Measurements from ENCODE around the gene MVK. TPM values are rescaled to one million over a fixed set of nuclear protein-coding genes. Genes with fewer than 3 reads are reported as not detected.

MVK gene
- total and polyA plus RNA-seq, 12 donors = 10.8 to 194 (median 25.2) TPM

- no peak for TF ChIP-seq POLR2A (IDR thresholded peaks at IDR 0.05)
- TF ChIP-seq, protein P1, sequence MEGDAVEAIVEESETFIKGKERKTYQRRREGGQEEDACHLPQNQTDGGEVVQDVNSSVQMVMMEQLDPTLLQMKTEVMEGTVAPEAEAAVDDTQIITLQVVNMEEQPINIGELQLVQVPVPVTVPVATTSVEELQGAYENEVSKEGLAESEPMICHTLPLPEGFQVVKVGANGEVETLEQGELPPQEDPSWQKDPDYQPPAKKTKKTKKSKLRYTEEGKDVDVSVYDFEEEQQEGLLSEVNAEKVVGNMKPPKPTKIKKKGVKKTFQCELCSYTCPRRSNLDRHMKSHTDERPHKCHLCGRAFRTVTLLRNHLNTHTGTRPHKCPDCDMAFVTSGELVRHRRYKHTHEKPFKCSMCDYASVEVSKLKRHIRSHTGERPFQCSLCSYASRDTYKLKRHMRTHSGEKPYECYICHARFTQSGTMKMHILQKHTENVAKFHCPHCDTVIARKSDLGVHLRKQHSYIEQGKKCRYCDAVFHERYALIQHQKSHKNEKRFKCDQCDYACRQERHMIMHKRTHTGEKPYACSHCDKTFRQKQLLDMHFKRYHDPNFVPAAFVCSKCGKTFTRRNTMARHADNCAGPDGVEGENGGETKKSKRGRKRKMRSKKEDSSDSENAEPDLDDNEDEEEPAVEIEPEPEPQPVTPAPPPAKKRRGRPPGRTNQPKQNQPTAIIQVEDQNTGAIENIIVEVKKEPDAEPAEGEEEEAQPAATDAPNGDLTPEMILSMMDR (IDR thresholded peaks at IDR 0.05) = no peak
- intact Hi-C loops (cut with DNase I) = no loop called here
- 76 to 90% (median 84%) methylated on average over 7 to 8 of the region's 8 CpGs for WGBS, 4 donors
- Histone ChIP-seq H3K36me3 (replicated peaks in 1 of 2) (no peaks in the 10 kb centered on the region), H3K4me3 (no peak overlapping the region), H3K27me3 (no peaks in the 10 kb centered on the region), H3K4me1 (replicated peaks in 1 of 2) (no peaks in the 10 kb centered on the region), H3K9me3 (replicated peaks in 1 of 3) (no peaks in the 10 kb centered on the region), H3K27ac (no peak overlapping the region)
- no peak for DNase-seq
These were observed 58.7 kb downstream of the MVK start for GRCh38 chr12:109632342-109632741.

DNA sequence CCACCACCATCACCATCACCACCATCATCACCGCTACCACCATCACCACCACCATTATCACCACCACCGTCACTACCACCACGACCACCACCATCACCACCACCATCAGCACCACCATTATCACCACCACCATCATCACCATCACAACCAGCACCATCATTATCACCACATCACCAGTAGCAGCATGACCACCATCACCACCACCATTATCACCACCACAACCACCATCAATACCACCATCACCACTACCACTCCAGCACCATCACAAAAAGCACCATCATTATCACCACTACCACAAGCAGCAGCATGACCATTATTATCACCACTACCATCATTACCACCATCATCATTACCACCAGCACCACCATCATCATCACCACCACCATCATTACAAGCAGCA lies 62.1 kb downstream of the MVK start:
- WGBS, 4 donors = 88 to 100% (median 96%) methylated on average over 3 of the region's 3 CpGs
- intact Hi-C loops (cut with DNase I) = loop anchor here in 1 of 2 donors (2.0 kb wide), 1 partner anchor 51 kb away; no protein-coding TSS in a partner anchor
- H3K27ac ChIP-seq = no peak overlapping the region
- H3K4me1 ChIP-seq (replicated peaks in 1 of 2) = no peaks in the 10 kb centered on the region
- H3K9me3 ChIP-seq (replicated peaks in 1 of 3) = no peaks in the 10 kb centered on the region
- no peaks in the 10 kb centered on the region for H3K36me3 ChIP-seq (replicated peaks in 1 of 2)
- H3K4me3 ChIP-seq = no peak overlapping the region
- no peak for DNase-seq
- no peaks in the 10 kb centered on the region for H3K27me3 ChIP-seq
- TF ChIP-seq POLR2A (IDR thresholded peaks at IDR 0.05) = no peak
- TF ChIP-seq, protein P1 (IDR thresholded peaks at IDR 0.05) = no peak

DNA sequence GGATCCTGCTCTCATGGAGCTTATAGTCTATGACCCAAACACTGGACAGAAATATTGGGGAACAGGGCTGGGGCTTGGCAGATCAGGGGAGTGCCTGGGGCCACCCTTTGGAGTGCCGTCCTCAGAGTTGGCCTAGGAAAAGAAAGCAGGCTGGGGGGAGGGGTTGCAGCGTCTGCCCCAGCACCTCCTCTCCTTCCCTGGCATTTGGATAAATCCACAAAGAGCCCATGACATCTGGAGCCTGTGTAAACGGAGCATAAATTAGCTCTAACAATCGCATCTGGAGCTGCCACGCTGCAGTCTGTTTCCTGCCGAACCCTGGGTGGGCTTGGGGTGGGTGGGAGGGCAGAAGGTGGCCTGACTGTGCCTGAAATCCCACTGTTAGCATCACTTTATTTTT lies 63.8 kb downstream of the MVK start:
- intact Hi-C loops (cut with DNase I) = loop anchor here in 1 of 2 donors (2.0 kb wide), 1 partner anchor 49 kb away; no protein-coding TSS in a partner anchor
- H3K27ac ChIP-seq = no peak overlapping the region
- no peaks in the 10 kb centered on the region for H3K27me3 ChIP-seq
- TF ChIP-seq POLR2A (IDR thresholded peaks at IDR 0.05) = no peak
- TF ChIP-seq, protein P1 (IDR thresholded peaks at IDR 0.05) = no peak
- H3K4me3 ChIP-seq = no peak overlapping the region
- H3K36me3 ChIP-seq (replicated peaks in 1 of 2) = no peaks in the 10 kb centered on the region
- 18 to 47% (median 25%) methylated on average over 5 to 6 of the region's 6 CpGs for WGBS, 4 donors
- no peaks in the 10 kb centered on the region for H3K4me1 ChIP-seq (replicated peaks in 1 of 2)
- DNase-seq = no peak
- no peaks in the 10 kb centered on the region for H3K9me3 ChIP-seq (replicated peaks in 1 of 3)

- 79 to 85% (median 82%) methylated on average over 3 of the region's 3 CpGs for WGBS, 4 donors
- intact Hi-C loops (cut with DNase I) = loop anchor here in 1 of 2 donors (2.0 kb wide), 1 partner anchor 49 kb away; no protein-coding TSS in a partner anchor
- H3K4me3 ChIP-seq = no peak overlapping the region
- H3K27ac ChIP-seq = no peak overlapping the region
- no peaks in the 10 kb centered on the region for H3K27me3 ChIP-seq
- H3K4me1 ChIP-seq (replicated peaks in 1 of 2) = no peaks in the 10 kb centered on the region
- H3K36me3 ChIP-seq (replicated peaks in 1 of 2) = no peaks in the 10 kb centered on the region
- no peaks in the 10 kb centered on the region for H3K9me3 ChIP-seq (replicated peaks in 1 of 3)
- DNase-seq = no peak
- TF ChIP-seq POLR2A (IDR thresholded peaks at IDR 0.05) = no peak
- TF ChIP-seq, protein P1 (IDR thresholded peaks at IDR 0.05) = no peak
These were observed 64.4 kb downstream of the MVK start for GRCh38 chr12:109637996-109638395.

Measured in adrenal gland (tissue), 12 donors.